Suprapubic skin (tissue), 4 donors: Measurements from ENCODE around the gene GMPS. TPM values are rescaled to one million over a fixed set of nuclear protein-coding genes. Genes with fewer than 3 reads are reported as not detected.

Source experiments
- DNase-seq, 2 donors: peaks; one replicate each; pipeline ENCODE4 v3.0.0-alpha.2; 2019; ENCODE audit warnings: low spot score in 2 of 2
- H3K27ac ChIP-seq: fragments of 200-600 bp; sonication (generic); one replicate; pipeline ENCODE4 v1.5.1; 2019
- H3K27me3 ChIP-seq: fragments of 200-600 bp; sonication (generic); one replicate; pipeline ENCODE4 v1.5.1; 2019
- H3K36me3 ChIP-seq: fragments of 200-600 bp; sonication (generic); one replicate; pipeline ENCODE4 v1.5.1; 2019
- H3K4me1 ChIP-seq: fragments of 200-600 bp; sonication (generic); one replicate; pipeline ENCODE4 v1.5.1; 2019
- H3K4me3 ChIP-seq: fragments of 200-600 bp; sonication (generic); one replicate; pipeline ENCODE4 v1.5.1; 2019; ENCODE audit warnings: mild to moderate bottlenecking
- H3K9me3 ChIP-seq: fragments of 200-600 bp; sonication (generic); one replicate; pipeline ENCODE4 v1.5.1; 2019
- CTCF ChIP-seq, 2 donors: fragments of 200-600 bp in 1 of 2; fragments of 450-650 bp in 1 of 2; sonication (generic) in 1 of 2; IDR thresholded peaks; one replicate each; pipeline ENCODE4 v1.5.1; 2016 to 2019; ENCODE audit warnings: antibody characterized with exemption in 2 of 2, mild to moderate bottlenecking in 1 of 2, moderate library complexity in 1 of 2
- EP300 ChIP-seq: sonication (generic); formaldehyde crosslinking; IDR thresholded peaks from one replicate; pipeline ENCODE4 v1.6.1; 2017; ENCODE audit warnings: antibody characterized with exemption
- POLR2A ChIP-seq, 2 donors: fragments of 450-650 bp; IDR thresholded peaks; one replicate each; pipeline ENCODE4 v1.6.1; 2017; ENCODE audit warnings: antibody characterized with exemption in 2 of 2, mild to moderate bottlenecking in 2 of 2, moderate library complexity in 2 of 2
- POLR2AphosphoS5 ChIP-seq, 3 donors: sonication (generic); formaldehyde crosslinking; IDR thresholded peaks; one replicate each; pipeline ENCODE4 v1.6.1; 2017; ENCODE audit warnings: antibody characterized with exemption in 3 of 3
- WGBS: methylation state at CpG from one replicate; pipeline ENCODE4 v1.1.5; 2018; 5-methylcytosine and 5-hydroxymethylcytosine counted together
- total RNA-seq, 4 donors: library from RNA; depleted of rRNA; stranded (reverse); fragments of >200 nt; gene quantifications; one replicate each; pipeline ENCODE4 v1.1.0, GENCODE V29; 2016

Gene GMPS
- total RNA-seq, 4 donors from 2014 or later: 33.9 to 39.5 (median 39.3) TPM

GRCh38 chr3:155870945-155871745 lies 695 bp downstream of the GMPS start:
- TF ChIP-seq CTCF (IDR thresholded peaks at IDR 0.05) (no peak), EP300 (no peak), POLR2A (IDR thresholded peaks at IDR 0.05) (no peak), POLR2AphosphoS5 (IDR thresholded peaks at IDR 0.05) (no peak)
- Histone ChIP-seq H3K4me3 (peak overlapping the region; percentile 97), H3K9me3 (no peaks in the 10 kb centered on the region), H3K36me3 (no peaks in the 10 kb centered on the region), H3K27ac (peak overlapping the region; percentile 95), H3K4me1 (peaks cover 26% of the 10 kb centered on the region), H3K27me3 (no peaks in the 10 kb centered on the region)
- under 1% methylated on average over 42 of the region's 85 CpGs for WGBS
- DNase-seq: peak; percentile 85

GRCh38 chr3:155871746-155872158 lies 1.3 kb downstream of the GMPS start:
- no peak for DNase-seq
- under 1% methylated on average over 19 of the region's 19 CpGs for WGBS
- TF ChIP-seq POLR2AphosphoS5 (IDR thresholded peaks at IDR 0.05) (no peak), EP300 (no peak), POLR2A (IDR thresholded peaks at IDR 0.05) (no peak), CTCF (IDR thresholded peaks at IDR 0.05) (no peak)
- peak overlapping the region; percentile 95 for H3K27ac ChIP-seq
- H3K9me3 ChIP-seq: no peaks in the 10 kb centered on the region
- H3K36me3 ChIP-seq: no peaks in the 10 kb centered on the region
- H3K4me3 ChIP-seq: peak overlapping the region; percentile 97
- no peaks in the 10 kb centered on the region for H3K27me3 ChIP-seq
- peaks cover 26% of the 10 kb centered on the region for H3K4me1 ChIP-seq

GRCh38 chr3:155872904-155873646 lies 2.6 kb downstream of the GMPS start:
- WGBS: 78% methylated on average over 8 of the region's 8 CpGs
- TF ChIP-seq CTCF (IDR thresholded peaks at IDR 0.05) (no peak), EP300 (no peak), POLR2A (IDR thresholded peaks at IDR 0.05) (no peak), POLR2AphosphoS5 (IDR thresholded peaks at IDR 0.05) (no peak)
- no peaks in the 10 kb centered on the region for H3K27me3 ChIP-seq
- no peak for DNase-seq
- no peak overlapping the region for H3K4me3 ChIP-seq
- H3K27ac ChIP-seq: no peak overlapping the region
- H3K36me3 ChIP-seq: no peaks in the 10 kb centered on the region
- H3K4me1 ChIP-seq: peaks cover 26% of the 10 kb centered on the region
- H3K9me3 ChIP-seq: no peaks in the 10 kb centered on the region

GRCh38 chr3:155876037-155876436 lies 5.6 kb downstream of the GMPS start:
- 48% methylated on average over 3 of the region's 3 CpGs for WGBS
- H3K27me3 ChIP-seq: no peaks in the 10 kb centered on the region
- H3K4me1 ChIP-seq: peaks cover 18% of the 10 kb centered on the region
- DNase-seq: no peak
- H3K4me3 ChIP-seq: no peak overlapping the region
- TF ChIP-seq POLR2AphosphoS5 (IDR thresholded peaks at IDR 0.05) (no peak), POLR2A (IDR thresholded peaks at IDR 0.05) (no peak), CTCF (IDR thresholded peaks at IDR 0.05) (no peak), EP300 (no peak)
- no peaks in the 10 kb centered on the region for H3K9me3 ChIP-seq
- H3K27ac ChIP-seq: no peak overlapping the region
- H3K36me3 ChIP-seq: no peaks in the 10 kb centered on the region

GRCh38 chr3:155876503-155876902 lies 6.1 kb downstream of the GMPS start:
- DNase-seq: no peak
- no peak overlapping the region for H3K4me3 ChIP-seq
- TF ChIP-seq CTCF (IDR thresholded peaks at IDR 0.05) (no peak), POLR2AphosphoS5 (IDR thresholded peaks at IDR 0.05) (no peak), EP300 (no peak), POLR2A (IDR thresholded peaks at IDR 0.05) (no peak)
- H3K36me3 ChIP-seq: no peaks in the 10 kb centered on the region
- 87% methylated on average over 2 of the region's 2 CpGs for WGBS
- H3K4me1 ChIP-seq: peaks cover 18% of the 10 kb centered on the region
- H3K27ac ChIP-seq: no peak overlapping the region
- no peaks in the 10 kb centered on the region for H3K27me3 ChIP-seq
- H3K9me3 ChIP-seq: no peaks in the 10 kb centered on the region
